ENCODE data around the gene IL3RA.
"Not testable (repeated sequence)": the region's sequence is repeated elsewhere in the genome, so short reads cannot be mapped to it uniquely, and the experiment has no call there.

Gene IL3RA

DNA sequence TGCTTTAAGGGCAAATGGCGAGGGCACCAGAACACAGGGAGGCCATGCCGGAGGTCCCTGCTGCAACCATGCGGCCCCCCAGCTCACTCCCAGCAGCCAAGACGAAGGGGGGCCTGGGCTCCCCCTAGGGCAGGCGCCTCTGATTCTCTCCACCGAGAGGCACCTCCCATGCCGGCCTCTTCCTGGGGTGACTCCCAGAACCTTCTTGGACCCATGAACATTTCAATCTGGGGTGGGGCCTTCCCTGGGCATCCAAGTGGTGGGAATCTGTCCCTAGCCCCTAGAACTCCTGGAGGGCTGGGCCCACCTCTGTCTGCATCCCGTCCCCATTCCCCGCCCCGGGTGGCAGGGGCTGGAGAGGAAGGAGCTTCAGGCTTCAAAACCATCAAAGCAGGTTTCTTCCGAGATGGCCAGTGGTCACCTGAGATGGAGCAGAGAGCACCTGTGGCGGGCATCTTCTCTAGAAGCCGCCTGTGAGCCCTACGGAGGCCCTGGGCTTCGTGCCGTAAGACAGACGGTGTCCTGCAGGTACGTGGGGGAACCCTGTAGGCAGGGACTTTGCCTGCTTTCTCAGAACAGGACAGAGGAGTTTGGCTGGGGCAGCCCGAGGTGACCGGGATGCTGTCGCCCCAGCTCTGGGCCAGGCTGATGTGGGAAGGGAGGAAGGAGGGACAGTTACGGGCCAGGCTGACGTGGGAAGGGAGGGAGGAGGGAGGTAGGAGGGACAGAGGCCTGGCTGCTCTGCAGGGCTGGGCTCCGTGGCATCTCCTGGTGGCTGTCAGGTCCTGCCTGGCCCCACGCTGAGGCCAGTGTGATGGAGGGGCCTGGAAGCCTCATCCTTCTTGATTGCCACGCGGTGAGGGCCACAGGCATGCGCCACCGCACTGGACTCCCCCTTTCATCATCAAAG, 62.1 kb downstream of the IL3RA start:
- DNase-seq (ENCODE audit: low read depth in 2 of 2), result no peak

DNA sequence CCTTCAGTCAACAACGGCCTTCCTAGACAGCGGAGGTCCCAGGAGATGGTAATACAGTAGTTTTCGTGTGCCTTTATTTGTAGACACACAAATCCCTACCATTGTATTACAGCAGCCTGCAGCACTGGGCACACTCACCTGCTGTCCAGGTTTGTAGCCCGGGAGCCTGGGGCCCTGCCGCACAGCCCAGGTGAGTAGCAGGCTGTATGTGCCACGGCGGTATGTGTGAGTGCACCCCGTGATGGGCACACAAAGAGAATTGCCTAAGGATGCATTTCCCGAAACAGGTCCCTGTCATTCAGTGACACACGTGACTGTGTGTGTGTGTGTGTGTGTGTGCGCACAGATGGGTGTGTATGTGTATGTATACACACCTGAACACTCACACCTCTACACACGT, 63.5 kb downstream of the IL3RA start:
- DNase-seq (ENCODE audit: low read depth in 2 of 2), result no peak

DNA sequence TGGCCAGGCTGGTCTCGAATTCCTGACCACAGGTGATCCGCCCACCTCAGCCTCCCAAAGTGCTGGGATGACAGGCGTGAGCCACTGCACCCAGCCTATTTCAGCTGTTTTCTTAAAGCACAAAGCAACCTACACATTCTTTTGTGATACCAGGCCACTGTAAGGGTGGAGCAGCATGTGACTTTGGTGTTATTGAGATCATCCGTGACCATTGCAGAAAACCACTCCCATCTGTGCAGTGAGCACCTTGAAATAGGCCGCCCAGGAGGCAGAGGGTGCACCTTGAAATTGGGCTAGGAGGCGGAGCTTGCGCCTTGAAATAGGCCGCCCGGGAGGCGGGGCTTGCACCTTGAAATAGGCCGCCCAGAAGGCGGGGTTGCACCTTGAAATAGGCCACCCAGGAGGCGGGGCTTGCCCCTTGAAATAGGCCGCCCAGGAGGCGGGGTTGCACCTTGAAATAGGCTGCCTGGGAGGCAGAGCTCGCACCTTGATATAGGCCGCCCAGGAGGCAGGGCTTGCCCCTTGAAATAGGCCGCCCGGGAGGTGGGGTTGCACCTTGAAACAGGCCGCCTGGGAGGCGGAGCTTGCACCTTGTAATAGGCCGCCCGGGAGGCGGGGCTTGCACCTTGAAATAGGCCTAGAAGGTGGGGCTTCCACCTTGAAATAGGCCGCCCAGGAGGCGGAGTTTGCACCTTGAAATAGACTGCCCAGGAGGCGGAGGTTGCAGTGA, 64.3 kb downstream of the IL3RA start:
- no peak for DNase-seq (ENCODE audit: low read depth in 2 of 2)

DNA sequence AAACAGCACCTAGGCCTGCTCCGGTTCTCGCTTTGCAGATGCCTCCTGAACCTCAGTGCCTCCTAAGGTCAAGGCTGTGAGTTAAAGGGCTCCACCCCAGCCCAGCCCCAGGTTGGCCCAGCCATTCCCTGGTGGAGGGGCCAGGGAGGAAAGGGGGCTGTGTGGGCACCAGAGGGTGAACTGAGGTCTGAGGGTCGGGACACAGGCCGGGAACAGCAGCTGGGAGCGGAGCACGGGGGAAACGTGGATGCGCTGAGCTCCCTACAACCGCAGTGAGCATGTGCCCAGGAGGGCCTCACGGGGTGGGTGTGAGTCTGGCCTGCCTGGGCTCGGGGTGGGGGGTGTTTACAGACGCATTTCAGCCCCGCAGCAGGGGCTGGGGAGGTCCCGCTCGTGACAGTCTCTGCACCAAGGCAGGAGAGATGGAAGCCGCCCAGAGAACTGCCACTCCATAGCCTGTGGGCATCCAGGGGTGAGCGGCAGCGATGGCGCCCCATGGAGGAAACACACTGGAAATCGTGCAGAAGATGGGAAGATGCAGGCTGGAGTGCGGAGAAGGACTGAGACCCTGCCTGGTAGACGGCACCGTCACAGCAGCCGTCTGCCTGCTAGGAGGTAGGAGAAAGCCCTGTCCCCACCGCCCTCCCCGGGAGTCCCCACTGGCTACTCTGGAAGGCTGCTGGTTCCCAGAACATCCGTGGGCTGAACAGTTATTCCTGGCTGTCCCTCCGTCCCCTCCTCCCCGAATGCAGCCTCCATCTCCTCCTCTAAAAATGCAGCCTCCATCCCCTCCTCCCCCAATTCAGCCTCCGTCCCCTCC, 65.2 kb downstream of the IL3RA start:
- no peak for DNase-seq (ENCODE audit: low read depth in 2 of 2)

DNA sequence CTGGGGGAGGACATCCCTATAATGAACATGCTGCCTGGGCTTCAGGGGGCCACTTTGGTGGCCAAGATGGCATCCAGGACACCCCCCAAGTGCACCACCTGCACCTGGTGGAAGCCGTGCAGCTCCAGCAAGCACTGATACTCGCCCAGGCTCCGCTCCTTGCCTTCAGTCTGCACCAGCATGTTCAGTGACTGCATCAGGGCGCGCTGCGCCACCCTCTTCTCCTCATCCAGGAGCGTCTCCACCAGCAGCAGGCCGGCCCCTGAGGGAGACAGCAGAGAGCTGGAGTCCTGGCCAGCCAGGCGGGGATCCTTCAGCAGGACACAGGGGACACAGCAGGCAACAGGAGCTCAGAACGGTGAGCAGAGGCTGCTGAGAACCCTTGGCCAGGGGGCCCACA, 66.6 kb downstream of the IL3RA start:
- no peak for DNase-seq (ENCODE audit: low read depth in 2 of 2)

DNA sequence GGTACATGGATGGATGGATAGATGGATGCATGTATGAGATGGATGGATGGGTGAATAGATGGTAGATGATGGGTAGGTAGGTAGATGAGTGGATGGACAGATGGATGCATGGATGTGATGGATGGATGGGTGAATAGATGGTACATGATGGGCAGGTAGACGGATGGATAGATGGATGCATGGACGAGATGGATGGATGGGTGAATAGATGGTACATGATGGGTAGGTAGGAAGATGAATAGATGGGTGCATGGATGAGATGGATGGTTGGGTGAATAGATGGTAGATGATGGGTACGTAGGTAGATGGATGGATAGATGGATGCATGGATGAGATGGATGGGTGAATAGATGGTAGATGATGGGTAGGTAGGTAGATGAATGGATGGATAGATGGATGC, 67.3 kb downstream of the IL3RA start:
- not testable (repeated sequence) for DNase-seq (ENCODE audit: low read depth in 2 of 2)

DNA sequence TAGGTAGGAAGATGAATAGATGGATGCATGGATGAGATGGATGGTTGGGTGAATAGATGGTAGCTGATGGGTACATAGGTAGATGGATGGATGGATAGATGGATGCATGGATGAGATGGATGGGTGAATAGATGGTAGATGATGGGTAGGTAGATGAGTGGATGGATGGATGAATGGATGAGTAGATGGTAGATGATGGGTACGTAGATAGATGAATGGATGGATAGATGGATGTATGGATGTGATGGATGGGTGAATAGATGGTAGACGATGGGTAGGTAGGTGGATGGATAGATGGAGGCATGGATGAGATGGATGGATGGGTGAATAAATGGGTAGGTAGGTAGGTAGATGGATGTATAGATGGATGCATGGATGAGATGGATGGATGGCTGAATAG, 69.2 kb downstream of the IL3RA start:
- not testable (repeated sequence) for DNase-seq (ENCODE audit: low read depth in 2 of 2)

DNA sequence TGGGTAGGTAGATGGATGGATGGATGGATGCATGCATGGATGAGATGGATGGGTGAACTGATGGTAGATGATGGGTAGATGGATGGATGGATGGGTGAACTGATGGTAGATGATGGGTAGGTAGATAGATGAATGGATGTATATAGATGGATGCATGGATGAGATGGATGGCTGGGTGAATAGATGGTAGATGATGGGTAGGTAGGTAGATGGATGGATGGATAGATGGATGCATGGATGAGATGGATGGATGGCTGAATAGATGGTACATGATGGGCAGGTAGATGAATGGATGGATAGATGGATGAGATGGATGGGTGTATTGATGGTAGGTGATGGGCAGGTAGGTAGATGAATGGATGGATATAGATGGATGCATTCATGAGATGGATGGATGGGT, 70.5 kb downstream of the IL3RA start:
- no peak for DNase-seq (ENCODE audit: low read depth in 2 of 2)

DNA sequence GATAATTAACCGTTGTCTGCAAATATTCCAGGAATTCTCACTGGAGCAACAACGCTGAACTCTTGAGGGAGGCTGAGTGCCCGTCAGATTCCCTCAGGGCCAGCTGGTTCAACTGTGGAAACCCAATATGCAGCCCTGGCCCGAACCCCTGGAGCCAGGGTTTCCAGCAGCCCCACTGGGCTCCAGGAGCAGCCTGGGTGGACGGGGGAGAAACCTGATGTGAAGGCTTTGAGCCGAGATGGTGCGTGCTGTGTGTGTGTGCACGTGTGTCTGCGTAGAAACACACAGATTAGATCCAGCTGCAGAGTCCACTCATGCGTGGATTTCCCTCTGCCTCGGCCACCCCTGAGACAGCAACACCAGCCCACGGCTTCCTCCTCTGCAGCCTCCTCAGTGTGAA, 74.7 kb downstream of the IL3RA start:
- no peak for DNase-seq (ENCODE audit: low read depth in 2 of 2)

DNA sequence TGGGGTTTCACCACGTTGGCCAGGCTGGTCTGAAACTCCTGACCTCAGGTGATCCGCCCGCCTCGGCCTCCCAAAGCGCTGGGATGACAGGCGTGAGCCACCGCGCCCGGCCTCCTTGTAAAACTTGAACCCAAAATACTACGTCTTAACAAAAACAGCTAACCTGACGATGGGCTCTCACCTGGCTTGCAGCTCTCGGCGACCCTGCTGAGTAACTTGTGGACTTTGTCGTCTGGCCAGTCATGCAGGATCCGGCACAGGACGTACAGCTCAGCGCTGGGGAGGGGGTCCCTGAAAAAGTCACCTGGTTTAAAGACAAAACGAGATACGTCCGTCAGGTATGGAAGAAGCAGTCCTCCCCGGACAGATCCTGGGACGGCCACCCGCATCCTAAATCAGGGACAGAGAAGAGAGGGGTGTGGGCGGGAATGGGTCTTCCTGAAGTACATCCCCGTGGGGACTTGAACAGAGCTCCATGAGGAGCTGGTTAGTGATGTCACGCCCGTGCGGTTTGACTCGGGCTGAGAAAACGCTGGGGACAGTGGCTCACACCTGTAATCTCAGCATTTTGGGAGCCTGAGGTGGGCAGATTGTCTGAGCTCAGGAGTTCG, 76.1 kb downstream of the IL3RA start:
- no peak for DNase-seq (ENCODE audit: low read depth in 2 of 2)

DNA sequence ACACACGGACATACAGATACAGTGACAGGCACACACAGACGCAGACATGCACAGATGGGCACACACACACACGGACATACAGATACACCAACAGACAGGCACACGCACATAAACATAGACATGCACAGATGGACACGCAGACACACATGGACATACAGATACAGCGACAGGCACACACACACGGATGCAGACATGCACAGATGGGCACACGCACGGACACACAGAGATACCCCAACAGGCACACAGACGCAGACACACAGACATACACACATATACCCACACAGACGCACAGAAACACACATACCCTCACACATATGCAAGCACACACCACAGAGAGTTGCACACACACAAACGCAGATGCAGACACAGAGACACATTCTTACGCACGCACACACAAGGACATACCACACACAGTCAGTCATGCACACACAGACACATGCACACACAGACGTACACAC, 79.8 kb downstream of the IL3RA start:
- DNase-seq (ENCODE audit: low read depth in 2 of 2), result no peak

DNA sequence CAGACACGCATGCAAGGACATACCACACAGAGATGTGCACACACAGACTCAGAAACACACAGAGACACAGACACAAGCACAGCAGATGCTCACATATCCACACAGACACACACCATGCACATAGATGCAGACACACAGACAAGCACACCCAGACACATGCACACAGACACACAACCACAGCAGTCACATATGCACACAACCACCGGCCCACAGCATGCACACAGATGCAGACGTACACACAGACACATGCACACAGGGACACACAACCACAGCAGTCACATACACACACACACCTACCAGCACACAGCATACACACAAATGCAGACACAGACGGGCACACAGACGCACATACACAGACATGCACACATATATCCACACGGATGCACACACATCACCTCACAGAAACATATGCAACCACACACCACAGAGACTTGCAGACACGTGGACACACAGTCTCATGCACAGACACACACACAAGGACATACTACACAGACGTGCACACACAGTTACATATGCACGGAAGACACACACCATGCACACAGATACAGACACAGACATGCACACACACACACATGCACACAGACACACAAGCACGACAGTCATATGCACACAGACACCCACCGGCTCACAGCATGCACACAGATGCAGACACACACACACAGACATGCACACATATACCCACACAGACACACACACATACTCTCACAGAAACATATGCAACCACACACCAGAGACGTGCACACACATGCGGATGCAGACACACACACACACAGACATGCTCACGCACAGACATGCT, 80.6 kb downstream of the IL3RA start:
- no peak for DNase-seq (ENCODE audit: low read depth in 2 of 2)

DNA sequence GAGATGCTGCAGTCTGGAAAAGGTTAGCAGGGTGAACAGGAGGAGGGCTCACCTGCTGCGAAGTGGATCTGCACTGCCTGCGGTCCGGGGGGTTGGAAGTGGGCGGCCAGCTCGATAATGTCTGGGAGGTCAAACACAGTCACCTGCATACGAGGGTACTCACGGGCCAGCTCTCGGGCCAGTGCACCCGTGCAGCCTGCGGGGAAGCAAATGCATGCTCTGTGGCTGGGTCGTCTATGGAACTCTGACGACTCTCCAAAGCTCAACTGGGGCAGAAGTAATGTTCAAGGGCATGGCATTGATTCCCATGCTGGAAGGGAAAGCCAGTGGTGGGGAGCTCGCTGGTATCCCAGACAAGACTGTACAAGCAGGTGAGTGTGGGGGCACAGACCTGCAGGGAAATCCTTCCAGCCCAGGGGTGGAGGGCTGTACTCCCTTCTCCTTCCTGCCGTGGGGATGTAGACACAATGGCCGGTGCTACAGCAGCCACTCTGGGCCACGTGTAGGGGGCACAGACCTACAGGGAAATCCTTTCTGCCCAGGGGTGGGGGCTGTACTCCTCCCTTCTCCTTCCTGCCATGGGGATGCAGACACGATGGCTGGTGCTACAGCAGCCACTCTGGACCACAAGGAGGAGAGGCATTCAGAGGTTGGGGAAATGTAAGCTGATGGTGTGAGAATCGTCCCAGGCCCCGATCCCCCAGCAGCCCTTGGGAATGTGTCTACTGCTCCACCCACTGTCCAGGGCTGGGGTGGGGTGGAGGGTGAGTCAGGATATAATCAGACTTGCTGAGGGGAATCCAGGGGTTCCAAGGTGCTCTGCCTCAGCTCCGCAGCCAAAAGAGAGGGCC, 81.6 kb downstream of the IL3RA start:
- no peak for DNase-seq (ENCODE audit: low read depth in 2 of 2)

DNA sequence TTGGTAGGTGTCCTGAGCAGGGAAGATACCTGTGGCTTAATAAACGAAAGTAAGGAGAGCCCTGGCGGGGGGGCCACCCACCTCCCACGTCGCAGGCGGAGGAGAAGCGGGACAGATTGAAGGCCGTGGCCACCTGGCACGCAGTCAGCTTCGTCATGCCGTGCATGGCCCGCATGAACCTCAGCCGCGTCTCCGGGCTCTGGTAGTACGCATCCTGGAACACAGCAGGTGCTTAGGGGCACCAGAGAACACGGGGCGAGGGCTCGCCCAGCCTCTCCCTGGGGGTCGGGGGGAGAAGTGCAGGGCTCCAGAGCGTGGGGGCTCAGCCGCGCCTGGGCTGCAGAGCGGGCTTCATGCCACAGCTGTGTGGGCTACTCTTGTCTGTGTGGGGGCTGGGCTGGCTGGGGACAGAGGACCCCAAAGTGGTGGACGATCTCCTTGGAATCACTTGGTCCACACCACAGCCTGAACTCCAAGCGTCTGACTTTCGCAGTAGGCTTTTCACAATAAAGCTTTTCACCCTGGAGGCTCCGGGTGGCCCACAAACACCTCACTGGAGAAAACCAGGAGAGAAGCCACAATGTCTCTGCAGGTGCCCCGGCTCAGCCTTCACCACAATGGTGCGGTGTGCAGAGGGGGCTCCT, 82.4 kb downstream of the IL3RA start:
- no peak for DNase-seq (ENCODE audit: low read depth in 2 of 2)

DNA sequence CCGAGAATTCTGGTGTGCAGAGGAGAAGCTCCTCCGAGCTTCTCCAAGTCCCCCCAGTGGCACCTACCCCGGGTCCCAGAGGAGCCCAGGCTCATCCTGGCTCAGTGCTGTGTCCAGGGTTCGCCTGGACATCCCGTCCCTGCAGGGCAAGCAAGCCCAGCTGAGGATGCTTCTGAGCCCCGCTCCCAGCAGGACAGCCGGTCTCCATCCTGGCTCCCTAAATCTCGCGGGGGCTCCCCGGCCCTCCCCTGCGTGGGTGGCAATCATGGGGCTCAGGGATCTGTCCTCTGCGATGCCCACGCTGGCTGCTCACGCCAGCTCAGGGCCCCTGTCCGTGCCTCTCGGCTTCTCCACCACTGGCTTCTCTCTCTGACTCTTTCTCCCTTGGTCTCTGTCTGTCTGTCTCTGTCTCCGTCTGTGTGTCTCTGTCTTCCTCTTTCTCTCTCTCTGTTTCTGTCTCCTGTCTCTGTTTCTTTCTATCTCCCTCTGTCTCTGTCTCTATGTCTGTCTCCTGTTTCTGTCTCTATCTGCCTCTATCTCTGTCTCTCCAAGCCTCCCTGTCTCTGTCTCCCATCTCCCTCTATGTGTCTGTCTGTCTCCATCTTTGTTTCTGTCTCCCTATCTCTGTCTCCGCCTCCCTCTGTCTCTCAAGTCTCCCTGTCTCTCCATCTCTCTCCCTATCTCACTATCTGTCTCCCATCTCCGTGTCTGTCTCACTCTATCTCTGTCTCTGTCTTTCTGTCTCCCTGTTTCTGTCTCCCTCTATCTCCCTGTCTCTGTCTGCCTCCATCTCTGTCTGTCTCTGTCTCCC, 83.2 kb downstream of the IL3RA start:
- no peak for DNase-seq (ENCODE audit: low read depth in 2 of 2)

DNA sequence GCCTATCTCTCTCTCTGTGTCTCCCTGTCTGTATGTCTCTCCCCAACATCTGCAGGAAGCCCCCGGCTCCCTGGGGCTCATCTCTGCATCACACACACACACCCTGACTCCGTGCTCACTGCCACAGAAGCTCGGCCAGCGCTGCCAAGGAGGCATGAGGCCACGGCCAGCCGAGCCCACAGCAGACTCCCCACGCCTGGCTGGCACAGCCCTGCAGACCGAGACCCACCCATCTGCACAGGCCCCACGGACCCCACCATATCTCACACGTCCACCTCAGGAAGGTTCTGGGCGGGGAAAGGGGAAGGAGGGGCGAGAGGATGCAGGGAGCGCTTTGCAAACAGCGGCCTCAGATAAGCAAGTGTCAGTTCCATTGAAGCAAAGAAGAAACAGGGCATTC, 83.8 kb downstream of the IL3RA start:
- no peak for DNase-seq (ENCODE audit: low read depth in 2 of 2)

DNA sequence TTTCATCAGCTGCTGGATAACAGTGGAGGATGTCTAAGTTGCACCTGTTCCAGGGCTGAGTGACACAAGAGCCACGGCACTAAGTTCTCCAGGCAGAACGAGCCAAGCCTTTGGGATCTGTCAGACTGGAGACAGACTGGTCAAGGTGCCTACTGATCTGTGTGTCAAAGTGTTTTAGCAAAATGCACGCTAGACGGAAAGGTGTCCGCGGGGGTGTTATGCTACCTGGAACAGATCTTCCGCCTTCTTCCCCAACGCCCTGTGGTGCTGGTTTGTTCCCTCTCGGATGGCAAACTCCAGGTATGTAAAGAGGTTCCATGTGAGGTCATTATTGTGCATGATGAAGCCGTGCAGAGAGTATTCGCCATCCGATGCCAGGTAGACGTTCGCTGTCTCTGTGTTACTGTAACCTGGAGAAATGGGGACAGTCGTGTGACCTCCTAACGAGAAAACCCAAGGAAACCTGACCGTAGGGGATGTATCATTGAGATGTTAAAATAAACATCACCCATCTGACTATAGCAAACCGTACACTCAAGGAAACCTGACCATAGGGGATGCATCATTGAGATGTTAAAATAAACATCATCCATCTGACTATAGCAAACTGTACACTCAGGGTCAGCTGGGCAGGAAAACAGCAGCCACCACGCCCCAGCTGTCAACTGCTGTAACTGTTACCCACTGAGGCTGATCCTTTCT, 85.0 kb downstream of the IL3RA start:
- no peak for DNase-seq (ENCODE audit: low read depth in 2 of 2)

DNA sequence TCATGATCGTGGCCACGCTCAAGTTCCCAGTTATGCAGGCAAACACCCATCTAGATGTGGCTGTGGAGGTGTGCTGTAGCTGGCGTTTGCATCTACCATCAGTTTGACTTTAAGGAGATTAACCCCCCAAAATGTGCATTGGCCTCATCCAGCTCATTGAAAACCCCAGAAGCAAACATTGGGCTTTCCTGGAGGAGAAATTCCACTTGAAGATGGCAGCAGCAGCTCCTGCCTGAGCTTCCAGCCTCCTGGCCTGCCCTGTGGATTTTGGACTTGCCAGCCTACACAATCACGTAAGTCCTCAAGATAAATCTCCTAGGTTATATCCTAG, 85.5 kb downstream of the IL3RA start:
- DNase-seq (ENCODE audit: low read depth in 2 of 2), result no peak

All from stimulated activated CD8-positive, alpha-beta memory T cell treated with anti-CD3 and anti-CD28 coated beads, Interleukin-15, amount 100 ng/mL, for 48 hours (primary cell).